HEK293T (cell line): ENCODE results near the gene SLC10A7.

Source experiments
- CTCF ChIA-PET: fragments of 350-600 bp; formaldehyde crosslinking; extraction: SDS; loops from one replicate; lab custom pipeline; 2021; ENCODE audit warnings: antibody characterized with exemption, inconsistent platforms; lab: Yijun Ruan, JAX
- POLR2A ChIA-PET: fragments of 350-600 bp; formaldehyde crosslinking; extraction: SDS; loops from one replicate; lab custom pipeline; 2020; ENCODE audit warnings: antibody characterized with exemption, inconsistent platforms; lab: Yijun Ruan, JAX
- DNase-seq: peaks from one replicate; pipeline ENCODE4 v3.0.0; 2012; ENCODE audit warnings: mixed read lengths; ENCODE audit errors: extremely low spot score
- ARNT ChIP-seq: fragments of 450-650 bp; IDR thresholded peaks from 2 replicates; pipeline ENCODE4 v1.6.1; 2017; ENCODE audit warnings: mild to moderate bottlenecking
- BHLHE40 ChIP-seq: fragments of 450-650 bp; IDR thresholded peaks from 2 replicates; pipeline ENCODE4 v1.6.1; 2016; ENCODE audit warnings: mild to moderate bottlenecking, moderate library complexity, borderline replicate concordance
- CTBP1 ChIP-seq: fragments of 450-650 bp; IDR thresholded peaks from 2 replicates; pipeline ENCODE4 v1.6.1; 2016; ENCODE audit warnings: borderline replicate concordance
- ELF4 ChIP-seq: fragments of 450-650 bp; IDR thresholded peaks from 2 replicates; pipeline ENCODE4 v1.6.1; 2017; ENCODE audit warnings: antibody characterized with exemption
- FOXA1 ChIP-seq: fragments of 450-650 bp; IDR thresholded peaks from 2 replicates; pipeline ENCODE4 v1.6.1; 2016; ENCODE audit warnings: mild to moderate bottlenecking
- FOXK2 ChIP-seq: fragments of 450-650 bp; IDR thresholded peaks from 2 replicates; pipeline ENCODE4 v1.6.1; 2016; ENCODE audit warnings: mild to moderate bottlenecking
- FOXM1 ChIP-seq: fragments of 450-650 bp; IDR thresholded peaks from 2 replicates; pipeline ENCODE4 v1.6.1; 2017; ENCODE audit warnings: mild to moderate bottlenecking, borderline replicate concordance
- HDGF ChIP-seq: fragments of 450-650 bp; IDR thresholded peaks from 2 replicates; pipeline ENCODE4 v1.6.1; 2017; ENCODE audit warnings: antibody characterized with exemption, borderline replicate concordance
- L3MBTL2 ChIP-seq: fragments of 450-650 bp; conservative IDR thresholded peaks from 2 replicates; pipeline ENCODE4 v1.6.1; 2016; ENCODE audit warnings: mild to moderate bottlenecking
- LEF1 ChIP-seq: fragments of 450-650 bp; IDR thresholded peaks from 2 replicates; pipeline ENCODE4 v1.6.1; 2017; ENCODE audit warnings: mild to moderate bottlenecking, borderline replicate concordance
- NFRKB ChIP-seq: fragments of 450-650 bp; IDR thresholded peaks from 2 replicates; pipeline ENCODE4 v1.6.1; 2016; ENCODE audit warnings: mild to moderate bottlenecking, moderate library complexity
- SP1 ChIP-seq: fragments of 450-650 bp; IDR thresholded peaks from 2 replicates; pipeline ENCODE4 v1.6.1; 2017
- SUZ12 ChIP-seq: fragments of 450-650 bp; IDR thresholded peaks from 2 replicates; pipeline ENCODE4 v1.6.1; 2016; ENCODE audit warnings: mild to moderate bottlenecking
- TARDBP ChIP-seq: fragments of 450-650 bp; IDR thresholded peaks from 2 replicates; pipeline ENCODE4 v1.6.1; 2016
- ZNF384 ChIP-seq: fragments of 450-650 bp; IDR thresholded peaks from 2 replicates; pipeline ENCODE4 v1.6.1; 2016
- TF ChIP-seq, protein P1 (sequence below): fragments of 450-650 bp; IDR thresholded peaks from 2 replicates; pipeline ENCODE4 v1.6.1; 2016

Gene SLC10A7

DNA sequence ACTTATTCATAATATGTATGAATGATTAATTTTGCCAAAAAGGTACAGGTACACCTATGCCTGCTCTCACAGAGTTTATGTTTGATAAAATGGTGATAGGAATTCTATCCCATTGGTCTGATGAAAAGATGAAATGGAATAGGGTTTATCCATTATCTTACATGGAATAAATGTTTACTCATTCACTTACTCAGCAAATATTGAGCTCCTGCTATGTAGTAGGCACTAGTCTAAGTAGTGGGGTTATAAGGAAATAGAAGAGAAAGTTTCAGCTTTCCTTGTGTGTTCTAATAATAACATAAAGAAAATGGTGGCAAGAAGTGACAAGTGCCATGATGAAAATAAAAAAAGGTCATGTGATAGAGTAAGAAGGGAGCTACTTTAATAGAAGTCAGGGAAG, 12.4 kb upstream of the SLC10A7 start:
- TF ChIP-seq FOXA1, result no peak
- no peak for TF ChIP-seq CTBP1
- no peak for TF ChIP-seq TARDBP
- TF ChIP-seq BHLHE40, result no peak
- TF ChIP-seq ELF4, result no peak
- CTCF ChIA-PET, result interaction anchor here (0.6 to 1.1 kb wide), 2 partner anchors 11 to 15 kb away, joined by 3 read pairs; no protein-coding TSS in a partner anchor
- no peak for DNase-seq
- POLR2A ChIA-PET, result interaction anchor here (0.8 kb wide), 1 partner anchor 38 kb away, joined by 3 read pairs; no protein-coding TSS in a partner anchor

DNA sequence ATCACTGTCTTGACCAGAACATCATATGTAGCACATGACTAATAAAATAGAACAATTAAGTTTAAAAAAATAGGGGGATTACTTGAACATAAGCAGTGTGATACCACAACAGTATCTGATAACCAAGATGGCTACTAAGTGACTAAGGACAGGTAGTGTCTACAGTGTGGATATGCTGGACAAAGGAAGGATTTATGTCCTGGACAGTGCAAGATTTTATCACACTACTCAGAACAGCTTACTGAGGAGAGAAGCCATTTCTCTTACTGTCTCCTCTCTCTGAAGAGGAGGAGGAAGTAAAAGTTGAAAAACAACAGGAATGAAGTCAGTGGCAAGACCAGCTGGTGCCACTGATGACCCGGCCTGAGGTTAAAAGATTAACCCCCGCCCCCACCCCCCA, 4.0 kb upstream of the SLC10A7 start:
- POLR2A ChIA-PET, result no interaction called here
- CTCF ChIA-PET, result no interaction called here
- TF ChIP-seq SP1 (no peak), CTBP1 (no peak), TARDBP (no peak), FOXM1 (no peak), ELF4 (no peak), ARNT (no peak), BHLHE40 (no peak), ZNF384 (no peak), SUZ12 (no peak), NFRKB (no peak), FOXA1 (no peak), HDGF (no peak), FOXK2 (no peak), L3MBTL2 (no peak), LEF1 (no peak)
- TF ChIP-seq, protein P1, sequence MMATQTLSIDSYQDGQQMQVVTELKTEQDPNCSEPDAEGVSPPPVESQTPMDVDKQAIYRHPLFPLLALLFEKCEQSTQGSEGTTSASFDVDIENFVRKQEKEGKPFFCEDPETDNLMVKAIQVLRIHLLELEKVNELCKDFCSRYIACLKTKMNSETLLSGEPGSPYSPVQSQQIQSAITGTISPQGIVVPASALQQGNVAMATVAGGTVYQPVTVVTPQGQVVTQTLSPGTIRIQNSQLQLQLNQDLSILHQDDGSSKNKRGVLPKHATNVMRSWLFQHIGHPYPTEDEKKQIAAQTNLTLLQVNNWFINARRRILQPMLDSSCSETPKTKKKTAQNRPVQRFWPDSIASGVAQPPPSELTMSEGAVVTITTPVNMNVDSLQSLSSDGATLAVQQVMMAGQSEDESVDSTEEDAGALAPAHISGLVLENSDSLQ, result no peak
- DNase-seq, result no peak

DNA sequence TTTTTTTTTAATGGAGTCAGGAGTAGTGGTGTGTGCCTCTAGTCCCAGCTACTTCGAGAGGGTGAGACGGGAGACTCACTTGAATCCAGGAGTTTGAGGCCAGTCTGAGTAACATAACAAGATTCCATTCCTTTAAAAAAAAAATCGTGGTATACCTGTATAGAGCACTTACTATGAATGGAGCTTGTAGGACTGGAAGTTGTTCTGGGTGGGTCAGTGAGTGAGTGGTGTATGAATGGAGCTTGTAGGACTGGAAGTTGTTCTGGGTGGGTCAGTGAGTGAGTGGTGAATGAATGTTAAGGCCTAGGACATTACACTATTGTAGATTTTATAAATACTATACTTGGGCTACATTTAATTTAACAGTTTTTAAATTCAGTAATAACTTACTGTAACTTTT, 2.9 kb upstream of the SLC10A7 start:
- POLR2A ChIA-PET, result no interaction called here
- CTCF ChIA-PET, result interaction anchor here (0.7 kb wide), 1 partner anchor 21 kb away, joined by 3 read pairs; no protein-coding TSS in a partner anchor
- no peak for TF ChIP-seq ZNF384
- TF ChIP-seq FOXA1, result no peak
- TF ChIP-seq FOXM1, result no peak
- TF ChIP-seq HDGF, result no peak
- no peak for TF ChIP-seq BHLHE40
- TF ChIP-seq SP1, result no peak
- no peak for TF ChIP-seq ELF4
- TF ChIP-seq CTBP1, result no peak
- no peak for TF ChIP-seq SUZ12
- no peak for TF ChIP-seq L3MBTL2
- TF ChIP-seq TARDBP, result no peak
- TF ChIP-seq FOXK2, result no peak
- TF ChIP-seq LEF1, result no peak
- no peak for DNase-seq

DNA sequence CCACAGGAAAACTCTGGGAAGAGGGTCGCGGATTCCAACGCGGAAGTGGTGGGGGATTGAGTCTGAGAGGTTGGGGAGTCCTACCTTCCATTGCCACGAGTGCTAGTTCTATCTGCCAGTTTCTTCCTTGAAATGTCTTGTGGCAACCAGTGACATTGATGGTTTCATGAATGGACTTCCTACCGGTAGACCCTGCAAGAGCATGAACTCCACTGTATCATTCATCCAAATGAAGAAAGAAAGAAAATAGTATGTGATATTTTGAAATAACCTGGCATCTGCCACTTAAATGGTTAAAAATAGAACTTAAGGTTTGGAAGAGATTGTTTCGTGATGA, 1.1 kb upstream of the SLC10A7 start:
- CTCF ChIA-PET, result interaction anchor here (1.2 kb wide), 1 partner anchor 21 kb away, joined by 3 read pairs; no protein-coding TSS in a partner anchor
- peak; percentile 18 for DNase-seq
- TF ChIP-seq LEF1 (no peak), CTBP1 (no peak), ZNF384 (no peak), NFRKB (no peak), SP1 (no peak), SUZ12 (no peak), BHLHE40 (no peak), FOXK2 (no peak)
- TF ChIP-seq, protein P1, result peak; percentile 60

DNA sequence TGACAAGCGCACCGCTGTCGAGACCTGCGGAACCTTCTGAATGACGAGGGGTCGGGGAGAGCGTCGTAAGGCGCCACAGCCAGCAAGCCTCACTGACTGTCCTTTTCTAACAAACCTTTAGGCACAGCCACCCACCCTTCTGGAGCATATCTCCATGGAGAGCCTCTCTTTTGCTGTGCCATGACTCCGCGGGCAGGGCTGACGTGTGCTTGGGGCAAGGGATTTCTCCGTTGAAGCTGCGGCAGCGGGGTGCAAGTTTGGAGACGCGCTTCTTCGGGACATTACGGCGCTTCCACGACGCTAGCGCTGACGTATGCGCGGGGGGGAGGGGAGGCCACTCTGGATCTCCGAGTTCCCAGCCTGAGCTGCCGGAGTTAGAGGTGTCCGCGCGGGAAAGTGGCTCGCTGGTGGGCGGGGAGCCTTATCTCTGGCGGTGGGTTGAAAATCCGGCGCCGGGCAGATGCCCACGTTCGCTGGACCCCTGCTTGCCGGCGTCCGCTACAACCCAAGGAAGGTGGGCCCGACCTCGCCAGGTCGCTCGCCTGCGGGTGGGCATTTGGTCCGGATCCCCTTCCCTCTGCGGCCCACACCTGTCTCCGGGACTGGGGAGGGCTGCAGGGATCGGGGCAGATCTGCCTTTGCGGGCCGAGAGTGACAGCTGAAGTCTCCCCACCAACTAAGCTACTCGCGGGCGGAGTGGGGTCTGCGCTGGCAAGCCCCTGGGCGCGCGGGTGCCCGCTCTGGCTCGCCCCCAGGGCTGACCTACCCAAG, 543 bp upstream of the SLC10A7 start:
- POLR2A ChIA-PET, result interaction anchor here (0.5 to 1.3 kb wide), 6 partner anchors 24 to 186 kb away, joined by 3 to 4 read pairs (median 3); no protein-coding TSS in a partner anchor
- TF ChIP-seq SP1 (no peak), LEF1 (no peak), FOXA1 (no peak), TARDBP (peak; percentile 90), FOXK2 (no peak), L3MBTL2 (peak; percentile 55), BHLHE40 (no peak)
- DNase-seq, result peak; percentile 81
- CTCF ChIA-PET, result interaction anchor here (1.2 kb wide), 1 partner anchor 22 kb away, joined by 3 read pairs; no protein-coding TSS in a partner anchor

More for the DNA sequence above, 1.1 kb upstream of the SLC10A7 start:
- POLR2A ChIA-PET, result interaction anchor here (0.7 to 1.3 kb wide), 3 partner anchors 23 to 186 kb away, joined by 3 read pairs; no protein-coding TSS in a partner anchor

DNA sequence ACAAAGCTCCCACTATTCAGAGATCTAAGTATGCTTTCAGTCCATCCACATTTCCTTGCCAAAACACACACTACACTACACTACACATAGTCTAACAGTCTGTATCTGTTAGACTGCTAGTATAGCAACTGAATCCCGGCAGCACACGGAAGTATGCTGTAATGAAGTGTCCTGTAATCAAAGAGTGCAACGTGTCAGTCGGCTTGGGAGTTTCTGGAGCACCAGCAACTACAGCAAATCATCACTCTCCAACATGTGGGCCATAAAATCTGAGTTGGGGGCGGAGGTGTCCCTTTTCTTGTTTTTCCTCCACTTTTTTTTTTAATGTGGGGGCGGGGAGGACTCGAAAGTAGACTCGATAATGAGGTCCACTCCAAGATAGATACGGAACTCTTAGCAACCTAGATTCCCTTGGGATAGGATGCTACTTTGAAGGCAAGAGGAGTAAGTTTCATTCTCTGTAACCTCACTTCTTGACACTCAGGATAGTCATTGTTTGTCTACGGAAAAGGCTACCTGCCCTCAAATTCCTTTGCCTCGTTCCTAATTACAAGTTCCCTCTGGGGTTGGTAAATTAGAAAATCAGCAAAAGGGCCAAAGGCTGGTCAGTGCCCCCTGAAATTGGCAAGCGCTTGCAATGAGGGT, 722 bp downstream of the SLC10A7 start:
- peak; percentile 37 for DNase-seq
- CTCF ChIA-PET, result interaction anchor here (0.5 to 1.2 kb wide), 2 partner anchors 44 to 179 kb away, joined by 4 to 5 read pairs; no protein-coding TSS in a partner anchor
- POLR2A ChIA-PET, result interaction anchor here (0.7 kb wide), 1 partner anchor 117 kb away, joined by 4 read pairs; no protein-coding TSS in a partner anchor
- TF ChIP-seq CTBP1 (0 out of 2 replicates have a peak, but pooled peaks have one; percentile 12), L3MBTL2 (peak; percentile 9; the same call in 1 of the 2 replicates), TARDBP (no peak), ZNF384 (peak; percentile 65; the same call in 1 of the 2 replicates)
- TF ChIP-seq, protein P1, result 0 out of 2 replicates have a peak, but pooled peaks have one; percentile 2
